GM12878 (cell line): ENCODE measurements around the gene LRRC4B. TPM values are rescaled to one million over a fixed set of nuclear protein-coding genes. Genes with fewer than 3 reads are reported as not detected.

Experiments
- ATAC-seq: fragments of 200-7000 bp; cut with Tn5 transposase; 3 replicates; pipeline ENCODE4 v1.9.1; 2020; ENCODE audit warnings: mild to moderate bottlenecking, moderate library complexity
- BruUV-seq: library from RNA; stranded (reverse); fragments of 400-500 nt; replicated peaks from 2 replicates; lab custom pipeline; 2021; lab: Mats Ljungman, UMichigan
- CTCF ChIA-PET: fragments of 300-600 bp; sonication (Branson Sonifier 250); formaldehyde crosslinking; extraction: SDS; loops from one replicate; lab custom pipeline; 2021; ENCODE audit warnings: inconsistent platforms; lab: Yijun Ruan, JAX
- POLR2A ChIA-PET: fragments of 350-600 bp; formaldehyde crosslinking; extraction: SDS; loops from one replicate; lab custom pipeline; 2021; ENCODE audit warnings: inconsistent platforms; lab: Charles Lee
- RAD21 ChIA-PET: fragments of 300-600 bp; sonication (Branson Sonifier 250); formaldehyde crosslinking; loops from one replicate; lab custom pipeline; 2023; ENCODE audit warnings: antibody characterized with exemption; ENCODE audit not compliant: unreplicated experiment; lab: Charles Lee
- SMC1A ChIA-PET: fragments of 300-600 bp; sonication (Branson Sonifier 250); formaldehyde crosslinking; loops from one replicate; lab custom pipeline; 2023; ENCODE audit not compliant: unreplicated experiment, uncharacterized antibody; lab: Charles Lee
- DNase-seq: peaks from one replicate; pipeline ENCODE4 v3.0.0-alpha.2; 2011; ENCODE audit warnings: low read depth, low spot score
- FAIRE-seq: peaks from 3 replicates; lab custom pipeline; 2011; peaks lifted over from hg19 to GRCh38; lab: Jason Lieb, UNC
- H2AFZ ChIP-seq: 2 replicates; pipeline ENCODE4 v1.6.0; 2011; ENCODE audit warnings: low read depth, low read length, control low read depth; ENCODE audit not compliant: control insufficient read depth
- H3K27ac ChIP-seq: 2 replicates; pipeline ENCODE4 v1.5.1; 2011; ENCODE audit warnings: control low read depth; ENCODE audit not compliant: control insufficient read depth, insufficient read depth
- H3K27me3 ChIP-seq, 2 experiments: replicated peaks in 1 of 2; 2 replicates each; pipeline versions ENCODE4 v1.6.0 to v1.6.1; 2011; ENCODE audit warnings: low read length in 1 of 2; ENCODE audit not compliant: control insufficient read depth in 2 of 2, insufficient read depth in 2 of 2
- H3K36me3 ChIP-seq, 2 experiments: 2 replicates each; pipeline ENCODE4 v1.5.1; 2011; ENCODE audit warnings: low read length in 1 of 2; ENCODE audit not compliant: control insufficient read depth in 2 of 2, insufficient read depth in 2 of 2
- H3K4me1 ChIP-seq: 2 replicates; pipeline ENCODE4 v1.6.1; 2011; ENCODE audit warnings: mild to moderate bottlenecking, low read length, moderate library complexity, mixed read lengths; ENCODE audit not compliant: control insufficient read depth, insufficient read depth
- H3K4me2 ChIP-seq: 2 replicates; pipeline ENCODE4 v1.6.0; 2011; ENCODE audit warnings: control low read depth; ENCODE audit not compliant: control insufficient read depth, insufficient read depth
- H3K4me3 ChIP-seq: fragments of 200-600 bp; sonication (generic); 2 replicates; pipeline ENCODE4 v1.5.1; 2016
- H3K79me2 ChIP-seq: 2 replicates; pipeline ENCODE4 v1.6.0; 2011; ENCODE audit warnings: low read length; ENCODE audit not compliant: control insufficient read depth, insufficient read depth
- H3K9ac ChIP-seq: 2 replicates; pipeline ENCODE4 v1.8.0; 2011; ENCODE audit warnings: low read length, control low read depth, mixed read lengths; ENCODE audit not compliant: control insufficient read depth, insufficient read depth
- H3K9me3 ChIP-seq: replicated peaks from 3 replicates; pipeline ENCODE4 v1.5.1; 2011; ENCODE audit warnings: mild to moderate bottlenecking, low read length; ENCODE audit not compliant: control insufficient read depth, insufficient read depth
- H4K20me1 ChIP-seq: 2 replicates; pipeline ENCODE4 v1.6.0; 2011; ENCODE audit not compliant: control insufficient read depth, insufficient read depth
- BMI1 ChIP-seq: fragments of 450-650 bp; IDR thresholded peaks from 2 replicates; pipeline ENCODE4 v1.6.1; 2016; ENCODE audit warnings: mild to moderate bottlenecking, moderate library complexity, borderline replicate concordance
- CREB1 ChIP-seq: IDR thresholded peaks from 2 replicates; pipeline ENCODE4 v1.6.1; 2012; ENCODE audit warnings: low read depth, mild to moderate bottlenecking, inconsistent platforms
- DPF2 ChIP-seq: fragments of 450-650 bp; IDR thresholded peaks from 2 replicates; pipeline ENCODE4 v1.6.1; 2017; ENCODE audit warnings: mild to moderate bottlenecking
- EZH2 ChIP-seq: IDR thresholded peaks from 2 replicates; pipeline ENCODE4 v1.6.1; 2012; ENCODE audit warnings: low read depth, mild to moderate bottlenecking, control low read depth, inconsistent platforms, low read length, borderline replicate concordance; ENCODE audit not compliant: control insufficient read depth
- FOXM1 ChIP-seq: IDR thresholded peaks from 2 replicates; pipeline ENCODE4 v1.6.1; 2012; ENCODE audit warnings: low read depth, mild to moderate bottlenecking, inconsistent platforms, low read length, moderate library complexity
- IKZF2 ChIP-seq, 2 experiments: fragments of 450-650 bp; IDR thresholded peaks; 2 replicates each; pipeline ENCODE4 v1.6.1; 2017; ENCODE audit warnings: mild to moderate bottlenecking in 2 of 2, moderate library complexity in 2 of 2
- MXI1 ChIP-seq: fragments of 150-350 bp; IDR thresholded peaks from 2 replicates; pipeline ENCODE4 v1.6.1; 2011; ENCODE audit warnings: low read depth, mild to moderate bottlenecking, inconsistent platforms, low read length, improper control_type of control experiment
- MYB ChIP-seq: fragments of 150-350 bp; IDR thresholded peaks from 2 replicates; pipeline ENCODE4 v1.6.1; 2014; ENCODE audit warnings: mild to moderate bottlenecking, low read depth, low read length, borderline replicate concordance
- NR2C2 ChIP-seq: IDR thresholded peaks from 2 replicates; pipeline ENCODE4 v1.6.1; 2011; ENCODE audit warnings: borderline replicate concordance, low read depth; ENCODE audit not compliant: control insufficient read depth, insufficient read length
- NR2F1 ChIP-seq: fragments of 450-650 bp; conservative IDR thresholded peaks from 2 replicates; pipeline ENCODE4 v1.6.1; 2017; ENCODE audit warnings: mild to moderate bottlenecking
- POLR2AphosphoS5 ChIP-seq: IDR thresholded peaks from 2 replicates; pipeline ENCODE4 v1.6.1; 2011; ENCODE audit warnings: mild to moderate bottlenecking, low read length, inconsistent platforms
- RB1 ChIP-seq: fragments of 450-650 bp; formaldehyde crosslinking; IDR thresholded peaks from 2 replicates; pipeline ENCODE4 v1.6.1; 2017; ENCODE audit warnings: mild to moderate bottlenecking, borderline replicate concordance
- RELA ChIP-seq: fragments of 450-650 bp; IDR thresholded peaks from 2 replicates; pipeline ENCODE4 v1.8.0; 2014; ENCODE audit warnings: borderline replicate concordance; ENCODE audit not compliant: partially characterized antibody
- SMAD1 ChIP-seq: fragments of 450-650 bp; IDR thresholded peaks from 2 replicates; pipeline ENCODE4 v1.6.1; 2018; ENCODE audit warnings: mild to moderate bottlenecking, low read depth; ENCODE audit not compliant: partially characterized antibody
- TCF7 ChIP-seq: IDR thresholded peaks from 2 replicates; pipeline ENCODE4 v1.6.1; 2014; ENCODE audit warnings: antibody characterized with exemption, borderline replicate concordance
- WGBS: methylation state at CpG from one replicate; pipeline ENCODE4 v1.1.6; 2016; ENCODE audit warnings: low lambda C conversion rate; ENCODE audit not compliant: insufficient replicate concordance, insufficient coverage; ENCODE audit errors: missing lambda C conversion rate; 5-methylcytosine and 5-hydroxymethylcytosine counted together
- in situ Hi-C: fragments of 300-500 bp; cut with MboI; formaldehyde crosslinking; loops from 9 replicates; pipeline ENCODE4 v1.14.3; 2018; ENCODE audit warnings: mixed read lengths
- intact Hi-C: fragments of 100-400 bp; cut with micrococcal nuclease; formaldehyde crosslinking; loops from one replicate; pipeline ENCODE4 v1.14.2; 2022; ENCODE audit not compliant: unreplicated experiment
- polyA plus RNA-seq, 11 experiments: library from polyadenylated mRNA; depleted of rRNA in 4 of 11; unstranded in 6 of 11; stranded (reverse) in 5 of 11; fragments of >200 nt; fragmentation: Nextera tagmentation in 4 of 11; fragmentation: Illumina TruSeq in 1 of 11; extraction: Ambion mirVana in 4 of 11; extraction: Trizol in 1 of 11; gene quantifications; 1 replicate in 1 of 11; 2 replicates in 10 of 11; pipeline versions ENCODE4 v1.2.1 to v1.2.3, GENCODE V29; 2011 to 2016; ENCODE audit warnings: inconsistent platforms in 2 of 11, missing spikeins in 2 of 11, low read depth in 1 of 11
- total RNA-seq, 4 experiments: library from RNA; depleted of rRNA in 3 of 4; stranded (reverse); fragments of >200 nt in 3 of 4; fragmentation: Illumina TruSeq in 1 of 4; extraction: Trizol in 1 of 4; gene quantifications; 2 replicates each; pipeline versions ENCODE4 v1.2.1 to v1.2.3, GENCODE V29; 2013 to 2021
- TF ChIP-seq, protein P1 (sequence below): IDR thresholded peaks from 2 replicates; pipeline ENCODE4 v1.6.1; 2012; ENCODE audit warnings: low read length, inconsistent platforms

Gene LRRC4B
- total and polyA plus RNA-seq, 10 of the 15 experiments (the other 5 are each of a cell fraction or from before 2014, with no cell fraction given) = 0.14 TPM; not detected in 9

DNA sequence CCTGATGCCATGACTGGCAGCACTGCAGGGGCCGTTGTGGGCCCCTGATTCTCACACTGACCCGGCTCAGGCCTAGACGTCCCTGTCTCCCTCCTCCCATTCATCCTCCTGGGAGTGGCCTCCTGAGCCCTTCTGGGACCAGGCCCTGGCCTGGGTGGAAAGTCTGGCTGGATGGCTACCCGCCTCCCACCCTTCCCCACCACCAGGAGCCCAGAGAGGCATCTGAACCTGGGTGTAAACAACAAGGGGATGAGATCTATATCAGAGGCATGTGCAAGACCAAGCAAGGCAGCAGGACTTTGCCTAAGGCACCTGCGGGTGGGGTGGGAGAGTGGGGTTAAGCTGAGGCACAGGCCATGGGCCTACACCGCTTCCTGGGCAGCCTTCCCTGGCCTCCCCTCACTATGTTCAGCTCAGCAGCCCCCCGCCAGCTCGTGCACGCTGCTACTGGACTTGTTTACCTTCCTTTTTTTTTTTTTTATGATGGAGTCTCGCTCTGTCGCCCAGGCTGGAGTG lies 32.5 kb downstream of the LRRC4B start:
- TF ChIP-seq SMAD1 (no peak), EZH2 (no peak), TCF7 (no peak), MYB (no peak)
- Histone ChIP-seq H3K27ac (no peak overlapping the region), H3K4me2 (no peak overlapping the region), H3K9me3 (peaks cover 9% of the 10 kb centered on the region; the same call in 2 of the 3 replicates), H3K27me3 (no peaks in the 10 kb centered on the region), H3K4me3 (no peak overlapping the region), H3K36me3 (no peaks in the 10 kb centered on the region), H3K9ac (no peak overlapping the region), H3K79me2 (no peaks in the 10 kb centered on the region), H4K20me1 (no peaks in the 10 kb centered on the region), H3K4me1 (peaks cover 8% of the 10 kb centered on the region), H2AFZ (no peak overlapping the region)
- CTCF ChIA-PET = interaction anchor here (1.3 to 8.6 kb wide), 8 partner anchors 12 to 386 kb away, joined by 3 to 117 read pairs (median 6); no protein-coding TSS in a partner anchor
- no peak for ATAC-seq
- in situ Hi-C loops = loop anchor here (5.0 to 10.0 kb wide), 2 partner anchors 252 to 389 kb away; no protein-coding TSS in a partner anchor
- FAIRE-seq = no peak
- WGBS = 22% methylated on average over 9 of the region's 11 CpGs
- intact Hi-C loops = loop anchor here (2.0 to 10.0 kb wide), 2 partner anchors 181 to 247 kb away; no protein-coding TSS in a partner anchor
- RAD21 ChIA-PET = interaction anchor here (1.0 to 2.5 kb wide), 4 partner anchors 21 to 248 kb away, joined by 3 to 8 read pairs (median 6); no protein-coding TSS in a partner anchor
- BruUV-seq = no TSS peak
- DNase-seq = no peak
- SMC1A ChIA-PET = interaction anchor here (1.2 to 1.8 kb wide), 2 partner anchors 75 to 130 kb away, joined by 3 read pairs; no protein-coding TSS in a partner anchor
- POLR2A ChIA-PET = interaction anchor here (0.6 kb wide), 1 partner anchor 221 kb away, joined by 6 read pairs; no protein-coding TSS in a partner anchor

DNA sequence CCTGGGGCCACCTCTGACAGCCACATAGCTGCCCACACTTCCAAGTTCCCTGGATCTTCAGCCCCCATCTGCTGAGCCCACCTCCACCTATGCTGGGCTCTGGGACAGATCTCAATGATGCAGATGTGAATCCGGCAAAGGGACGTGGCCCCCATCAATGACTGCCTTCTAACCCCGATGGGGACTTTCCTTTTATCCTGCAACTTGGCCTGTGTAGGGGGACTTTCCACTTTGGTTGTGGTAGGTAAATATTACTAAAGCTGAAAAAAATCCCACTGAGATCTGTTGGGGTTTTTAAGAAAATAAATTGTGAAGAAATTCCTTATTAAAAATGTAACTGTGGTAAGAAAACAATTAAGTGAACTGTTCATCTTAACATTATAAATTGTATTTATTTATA lies 33.8 kb downstream of the LRRC4B start:
- RAD21 ChIA-PET = interaction anchor here (1.0 to 2.5 kb wide), 4 partner anchors 23 to 249 kb away, joined by 3 to 8 read pairs (median 4); partner anchors contain the start of gene JOSD2
- TF ChIP-seq NR2F1 (no peak), NR2C2 (no peak), FOXM1 (no peak), RB1 (no peak), IKZF2 (IDR thresholded peaks at IDR 0.05) (no peak), RELA (no peak), POLR2AphosphoS5 (no peak), DPF2 (0 out of 2 replicates have a peak, but pooled peaks have one; percentile 9), BMI1 (no peak), MXI1 (no peak), CREB1 (no peak)
- TF ChIP-seq, protein P1, sequence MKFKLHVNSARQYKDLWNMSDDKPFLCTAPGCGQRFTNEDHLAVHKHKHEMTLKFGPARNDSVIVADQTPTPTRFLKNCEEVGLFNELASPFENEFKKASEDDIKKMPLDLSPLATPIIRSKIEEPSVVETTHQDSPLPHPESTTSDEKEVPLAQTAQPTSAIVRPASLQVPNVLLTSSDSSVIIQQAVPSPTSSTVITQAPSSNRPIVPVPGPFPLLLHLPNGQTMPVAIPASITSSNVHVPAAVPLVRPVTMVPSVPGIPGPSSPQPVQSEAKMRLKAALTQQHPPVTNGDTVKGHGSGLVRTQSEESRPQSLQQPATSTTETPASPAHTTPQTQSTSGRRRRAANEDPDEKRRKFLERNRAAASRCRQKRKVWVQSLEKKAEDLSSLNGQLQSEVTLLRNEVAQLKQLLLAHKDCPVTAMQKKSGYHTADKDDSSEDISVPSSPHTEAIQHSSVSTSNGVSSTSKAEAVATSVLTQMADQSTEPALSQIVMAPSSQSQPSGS = no peak

More for the DNA sequence above, 33.8 kb downstream of the LRRC4B start:
- in situ Hi-C loops (loop anchor here (10.0 kb wide), 1 partner anchor 390 kb away; no protein-coding TSS in a partner anchor), intact Hi-C loops (loop anchor here (10.0 kb wide), 1 partner anchor 180 kb away; no protein-coding TSS in a partner anchor)
- BruUV-seq = no TSS peak
- ChIA-PET SMC1A (interaction anchor here (0.5 to 1.8 kb wide), 3 partner anchors 74 to 191 kb away, joined by 3 read pairs; no protein-coding TSS in a partner anchor), CTCF (interaction anchor here (0.8 to 8.6 kb wide), 6 partner anchors 22 to 250 kb away, joined by 3 to 117 read pairs (median 4); partner anchors contain the start of gene JOSD2), POLR2A (interaction anchor here (0.6 kb wide), 1 partner anchor 10 kb away, joined by 3 read pairs; no protein-coding TSS in a partner anchor)
- Histone ChIP-seq H3K79me2 (no peaks in the 10 kb centered on the region), H3K27me3 (no peaks in the 10 kb centered on the region), H2AFZ (no peak overlapping the region), H3K4me2 (no peak overlapping the region; the same call in 1 of the 2 replicates), H3K4me3 (no peak overlapping the region), H4K20me1 (no peaks in the 10 kb centered on the region), H3K9me3 (peaks cover 9% of the 10 kb centered on the region; the same call in 2 of the 3 replicates), H3K27ac (peak overlapping the region; percentile 50), H3K4me1 (peaks cover 8% of the 10 kb centered on the region), H3K36me3 (no peaks in the 10 kb centered on the region), H3K9ac (no peak overlapping the region)
- FAIRE-seq (no peak), ATAC-seq (peak; percentile 81), DNase-seq (no peak)
- WGBS = 0% methylated on average over 3 of the region's 3 CpGs
